ENCODE measurements around the gene CRYBG2. TPM values are rescaled to one million over a fixed set of nuclear protein-coding genes. Genes with fewer than 3 reads are reported as not detected.

Gene CRYBG2
- polyA plus RNA-seq, 1 donor (not counting 4 experiments of a cell fraction or from before 2014, with no cell fraction given): 7.9 TPM

- Histone ChIP-seq H3K4me3 (ENCODE audit: control insufficient read depth in 2 of 3, extremely low read depth in 1 of 3, insufficient read depth in 2 of 3, low read depth in 1 of 3, low read length in 3 of 3) (no peak overlapping the region), H3K27ac (ENCODE audit: control insufficient read depth, insufficient read depth, low read length) (no peak overlapping the region), H3K4me1 (ENCODE audit: control insufficient read depth, extremely low read depth, insufficient read depth, low read length) (peaks cover 6% of the 10 kb centered on the region), H3K9me1 (ENCODE audit: control insufficient read depth, extremely low read depth, insufficient read depth, low read length) (no peaks in the 10 kb centered on the region), H3K27me3 (ENCODE audit: control insufficient read depth, extremely low read depth, insufficient read depth, low read length) (no peaks in the 10 kb centered on the region), H3K79me2 (ENCODE audit: control insufficient read depth, insufficient read depth, low read length) (no peaks in the 10 kb centered on the region), H3K36me3 (ENCODE audit: control insufficient read depth in 2 of 2, extremely low read depth in 1 of 2, insufficient read depth in 2 of 2, low read length in 2 of 2) (peaks cover 0 to 2% of the 10 kb centered on the region in 2 experiments), H3K4me2 (ENCODE audit: control insufficient read depth, extremely low read depth, insufficient read depth, low read depth, low read length) (no peak overlapping the region), H3K9me3 (ENCODE audit: control insufficient read depth, low read depth, low read length) (no peaks in the 10 kb centered on the region), H2AFZ (ENCODE audit: control insufficient read depth, low read length) (no peak overlapping the region), H3K9ac (ENCODE audit: control insufficient read depth, extremely low read depth, insufficient read depth, low read length) (no peak overlapping the region), H4K20me1 (ENCODE audit: control insufficient read depth, extremely low read depth, insufficient read depth, low read length) (no peaks in the 10 kb centered on the region)
- dilution Hi-C loops (cut with MboI; ENCODE audit: extremely low pct_ligation_motif_present, low sequenced_read_pairs): no loop called here
- TF ChIP-seq EZH2 (IDR thresholded peaks at IDR 0.05; ENCODE audit: low read length) (no peak), CTCF (optimal IDR thresholded peaks at IDR 0.05 in 1 of 3, IDR thresholded peaks at IDR 0.05 in 1 of 3, conservative IDR thresholded peaks at IDR 0.05 in 1 of 3; ENCODE audit: extremely low read depth in 1 of 3, insufficient read depth in 2 of 3, low read length in 3 of 3) (no peak)
- DNase-seq (ENCODE audit: low read depth, low spot score) (no peak), FAIRE-seq (no peak)
Observed at GRCh38 chr1:26291939-26292338, 62.0 kb downstream of the CRYBG2 start.

- no peaks in the 10 kb centered on the region for H3K79me2 ChIP-seq (ENCODE audit: control insufficient read depth, insufficient read depth, low read length)
- H3K4me3 ChIP-seq (ENCODE audit: control insufficient read depth in 2 of 3, extremely low read depth in 1 of 3, insufficient read depth in 2 of 3, low read depth in 1 of 3, low read length in 3 of 3): no peak overlapping the region
- no peaks in the 10 kb centered on the region for H3K9me3 ChIP-seq (ENCODE audit: control insufficient read depth, low read depth, low read length)
- H3K4me2 ChIP-seq (ENCODE audit: control insufficient read depth, extremely low read depth, insufficient read depth, low read depth, low read length): no peak overlapping the region
- dilution Hi-C loops (cut with MboI; ENCODE audit: extremely low pct_ligation_motif_present, low sequenced_read_pairs): no loop called here
- peaks cover 6% of the 10 kb centered on the region for H3K4me1 ChIP-seq (ENCODE audit: control insufficient read depth, extremely low read depth, insufficient read depth, low read length)
- FAIRE-seq: no peak
- H4K20me1 ChIP-seq (ENCODE audit: control insufficient read depth, extremely low read depth, insufficient read depth, low read length): no peaks in the 10 kb centered on the region
- H2AFZ ChIP-seq (ENCODE audit: control insufficient read depth, low read length): no peak overlapping the region
- no peaks in the 10 kb centered on the region for H3K27me3 ChIP-seq (ENCODE audit: control insufficient read depth, extremely low read depth, insufficient read depth, low read length)
- no peaks in the 10 kb centered on the region for H3K9me1 ChIP-seq (ENCODE audit: control insufficient read depth, extremely low read depth, insufficient read depth, low read length)
- no peak overlapping the region for H3K27ac ChIP-seq (ENCODE audit: control insufficient read depth, insufficient read depth, low read length)
- no peak overlapping the region for H3K9ac ChIP-seq (ENCODE audit: control insufficient read depth, extremely low read depth, insufficient read depth, low read length)
- peaks cover 0 to 2% of the 10 kb centered on the region in 2 experiments for H3K36me3 ChIP-seq (ENCODE audit: control insufficient read depth in 2 of 2, extremely low read depth in 1 of 2, insufficient read depth in 2 of 2, low read length in 2 of 2)
- TF ChIP-seq EZH2 (IDR thresholded peaks at IDR 0.05; ENCODE audit: low read length): no peak
- TF ChIP-seq CTCF (optimal IDR thresholded peaks at IDR 0.05 in 1 of 3, IDR thresholded peaks at IDR 0.05 in 1 of 3, conservative IDR thresholded peaks at IDR 0.05 in 1 of 3; ENCODE audit: extremely low read depth in 1 of 3, insufficient read depth in 2 of 3, low read length in 3 of 3): no peak
- DNase-seq (ENCODE audit: low read depth, low spot score): no peak
Observed at GRCh38 chr1:26291433-26291832, 62.5 kb downstream of the CRYBG2 start.
